Esophagus muscularis mucosa (tissue), 4 donors: ENCODE data around the gene EPSTI1. TPM values are rescaled to one million over a fixed set of nuclear protein-coding genes. Genes with fewer than 3 reads are reported as not detected.

Experiments
- DNase-seq: peaks from one replicate; pipeline ENCODE4 v3.0.0-alpha.2; 2017; ENCODE audit errors: extremely low spot score
- H3K27ac ChIP-seq, 4 donors: fragments of 200-600 bp; sonication (generic); replicated peaks in 1 of 4; 1 replicate in 3 of 4; 2 replicates in 1 of 4; pipeline ENCODE4 v1.5.1; 2016 to 2019; ENCODE audit warnings: mild to moderate bottlenecking in 1 of 4
- H3K27me3 ChIP-seq, 4 donors: fragments of 200-600 bp; sonication (generic); one replicate each; pipeline versions ENCODE4 v1.5.1 to v1.6.0; 2016 to 2019
- H3K36me3 ChIP-seq, 4 donors: fragments of 200-600 bp; sonication (generic); one replicate each; pipeline ENCODE4 v1.5.1; 2016 to 2019
- H3K4me1 ChIP-seq, 4 donors: fragments of 200-600 bp; sonication (generic); one replicate each; pipeline ENCODE4 v1.5.1; 2016 to 2019
- H3K4me3 ChIP-seq, 4 donors: fragments of 200-600 bp; sonication (generic); 1 replicate in 2 of 4; 2 replicates in 2 of 4; pipeline ENCODE4 v1.5.1; 2016 to 2019; ENCODE audit warnings: mild to moderate bottlenecking in 4 of 4, moderate library complexity in 1 of 4
- H3K9me3 ChIP-seq, 4 donors: fragments of 200-600 bp; sonication (generic); 1 replicate in 3 of 4; 2 replicates in 1 of 4; pipeline ENCODE4 v1.5.1; 2016 to 2019
- CTCF ChIP-seq, 3 experiments: fragments of 200-600 bp in 2 of 3; fragments of 450-650 bp in 1 of 3; sonication (generic) in 2 of 3; IDR thresholded peaks; one replicate each; pipeline ENCODE4 v1.5.1; 2017 to 2019; ENCODE audit warnings: antibody characterized with exemption in 3 of 3, mild to moderate bottlenecking in 2 of 3, moderate library complexity in 1 of 3
- EP300 ChIP-seq: sonication (generic); formaldehyde crosslinking; IDR thresholded peaks from one replicate; pipeline ENCODE4 v1.6.1; 2017; ENCODE audit warnings: antibody characterized with exemption
- POLR2A ChIP-seq: fragments of 450-650 bp; IDR thresholded peaks from one replicate; pipeline ENCODE4 v1.6.1; 2017; ENCODE audit warnings: antibody characterized with exemption, moderate library complexity, mild to moderate bottlenecking, low read depth
- POLR2AphosphoS5 ChIP-seq, 2 donors: sonication (generic); formaldehyde crosslinking; IDR thresholded peaks; one replicate each; pipeline ENCODE4 v1.6.1; 2017; ENCODE audit warnings: antibody characterized with exemption in 2 of 2
- WGBS: methylation state at CpG from one replicate; pipeline ENCODE4 v1.1.5; 2018; 5-methylcytosine and 5-hydroxymethylcytosine counted together
- intact Hi-C: fragments of 100-400 bp; cut with DNase I; formaldehyde crosslinking; loops from one replicate; pipeline ENCODE4 v1.15.1; 2023
- total RNA-seq, 4 donors: library from RNA; depleted of rRNA; stranded (reverse); fragments of >200 nt; gene quantifications; one replicate each; pipeline versions ENCODE4 v1.1.0 to v1.2.1, GENCODE V29; 2016

Gene EPSTI1
- total RNA-seq, 4 donors from 2014 or later, result 4.6 to 16.3 (median 9.6) TPM

GRCh38 chr13:42847891-42848663 lies 144.0 kb downstream of the EPSTI1 start:
- H3K27ac ChIP-seq, result no peak overlapping the region
- no peaks in the 10 kb centered on the region for H3K4me1 ChIP-seq
- H3K4me3 ChIP-seq, result no peak overlapping the region
- 45% methylated on average over 3 of the region's 3 CpGs for WGBS
- no peaks in the 10 kb centered on the region for H3K36me3 ChIP-seq
- no peaks in the 10 kb centered on the region for H3K27me3 ChIP-seq
- no peaks in the 10 kb centered on the region for H3K9me3 ChIP-seq
- intact Hi-C loops, result no loop called here
- no peak for TF ChIP-seq CTCF (IDR thresholded peaks at IDR 0.05)
- no peak for DNase-seq

GRCh38 chr13:42836930-42837690 lies 154.9 kb downstream of the EPSTI1 start:
- no peak overlapping the region for H3K4me3 ChIP-seq
- no peak overlapping the region for H3K27ac ChIP-seq
- intact Hi-C loops, result no loop called here
- 58% methylated on average over 10 of the region's 10 CpGs for WGBS
- H3K27me3 ChIP-seq, result no peaks in the 10 kb centered on the region
- TF ChIP-seq POLR2A (no peak), CTCF (IDR thresholded peaks at IDR 0.05) (peak in 1 of 3 experiments; percentile 13), POLR2AphosphoS5 (IDR thresholded peaks at IDR 0.05) (no peak), EP300 (no peak)
- DNase-seq, result no peak
- H3K4me1 ChIP-seq, result peaks cover 0 to 3% (median 0%) of the 10 kb centered on the region in 4 donors
- H3K9me3 ChIP-seq, result no peaks in the 10 kb centered on the region
- no peaks in the 10 kb centered on the region for H3K36me3 ChIP-seq

Other genes starting within 250 kb of the EPSTI1 start
- not detected for gene FAM216B, start 210.7 kb downstream of the EPSTI1 start, total RNA-seq
- gene DNAJC15, start 31.3 kb upstream of the EPSTI1 start, total RNA-seq, result 10 to 100 TPM; 13.3 to 19.8 (median 13.6) TPM